Spleen (tissue), 7 donors: Measurements from ENCODE around the gene PDLIM5.

Experiments used
- CTCF ChIP-seq, 11 experiments: fragments of 200-600 bp in 7 of 11; fragments of 450-650 bp in 4 of 11; sonication (generic) in 4 of 11; IDR thresholded peaks in 8 of 11; conservative IDR thresholded peaks in 3 of 11; 1 replicate in 7 of 11; 2 replicates in 4 of 11; pipeline versions ENCODE4 v1.4.0 to v1.8.0; 2016 to 2021; ENCODE audit warnings: antibody characterized with exemption in 11 of 11, inconsistent platforms in 4 of 11, mild to moderate bottlenecking in 1 of 11
- POLR2A ChIP-seq, 3 donors: fragments of 450-650 bp; IDR thresholded peaks; one replicate each; pipeline ENCODE4 v1.5.1; 2017; ENCODE audit warnings: antibody characterized with exemption in 3 of 3, mild to moderate bottlenecking in 1 of 3
- POLR2AphosphoS5 ChIP-seq, 3 donors: sonication (generic); formaldehyde crosslinking; IDR thresholded peaks; one replicate each; pipeline ENCODE4 v1.5.1; 2017; ENCODE audit warnings: antibody characterized with exemption in 3 of 3
- donor health status: DM: no; HTN: no; CAD: no; lungs with moderate emphysema.
- donor health status: DM: no; HTN: no; CAD: no.
- donor health status: DM: no; HTN: no; CAD: no.

GRCh38 chr4:94536049-94536448 lies 84.3 kb downstream of the PDLIM5 start:
- TF ChIP-seq CTCF (IDR thresholded peaks at IDR 0.05 in 8 of 11, conservative IDR thresholded peaks at IDR 0.05 in 3 of 11) (no peak), POLR2A (IDR thresholded peaks at IDR 0.05) (no peak), POLR2AphosphoS5 (IDR thresholded peaks at IDR 0.05) (no peak)
